Measurements from ENCODE around the gene RPL5. TPM values are rescaled to one million over a fixed set of nuclear protein-coding genes. Genes with fewer than 3 reads are reported as not detected.

Gene RPL5
- total RNA-seq (2021; fragmentation: NEBNext Ultra II Directional; extraction: Animal tissue kit (Norgen Biotek cat#: 25700)): 1,464 and 1,506 TPM in 2 replicates
- 945 and 2,034 TPM in 2 replicates for polyA plus RNA-seq (2011; rRNA removed)
- polyA plus RNA-seq (2011; cell fraction: cytosol; rRNA removed): 2,075 TPM
- polyA plus RNA-seq (2011; cell fraction: nucleus; rRNA removed): 1,548 TPM
- 2,228 to 3,798 TPM (median 2,465 TPM) in 4 replicates for polyA plus RNA-seq (2012, experiment 1 of 2)
- 744 TPM for polyA plus RNA-seq (2012, experiment 2 of 2)
- polyA plus RNA-seq (2013, experiment 1 of 2): 5,108 TPM
- 4,994 TPM for polyA plus RNA-seq (2013, experiment 2 of 2)
- polyA minus RNA-seq (2011; rRNA and poly(A)+ RNA removed): 1,367 and 1,617 TPM in 2 replicates
- polyA minus RNA-seq (2011; cell fraction: cytosol; rRNA and poly(A)+ RNA removed): 467 TPM
- 1,625 TPM for polyA minus RNA-seq (2011; cell fraction: nucleus; rRNA and poly(A)+ RNA removed)
- long read RNA-seq, experiment 1, transcript RPL5-210 (7 exons, 896 nt): minor isoform, 7 of 1,089 reads
- long read RNA-seq, experiment 1, transcript RPL5-208 (8 exons, 1,085 nt): major isoform, 773 of 1,089 reads
- long read RNA-seq, experiment 1, transcript RPL5-207 (2 exons, 271 nt): minor isoform, 8 of 1,089 reads
- long read RNA-seq, experiment 1, transcript RPL5-205 (3 exons, 1,210 nt): minor isoform, 87 of 1,089 reads
- long read RNA-seq, experiment 1, partial matches to known transcripts: 175 of 1,089 reads
- long read RNA-seq, experiment 1, other reads (novel, unspliced or antisense): 38 of 1,089 reads
- long read RNA-seq, experiment 2, transcript RPL5-208 (8 exons, 1,085 nt): major isoform, 3,917 of 4,320 reads
- long read RNA-seq, experiment 2, transcript RPL5-210 (7 exons, 896 nt): minor isoform, 29 of 4,320 reads
- long read RNA-seq, experiment 2, partial matches to known transcripts: 285 of 4,320 reads
- long read RNA-seq, experiment 2, other reads (novel, unspliced or antisense): 88 of 4,320 reads

GRCh38 chr1:92831762-92832536, at the start of gene RPL5:
Gene RPL5 (plus strand): TSS chr1:92832040. CDS start chr1:92832115, 75 bp downstream.
- Histone ChIP-seq H3K4me2 (ENCODE audit: insufficient read depth in 1 of 2, low read depth in 2 of 2, low read length in 2 of 2) (peak within 1 kb of the TSS; percentile 71 to 77), H2BK120ac (replicated peaks; ENCODE audit: low read depth, low read length) (no peak within 1 kb of the TSS), H2BK20ac (ENCODE audit: low read length) (no peak within 1 kb of the TSS), H3K4me1 (replicated peaks in 1 of 4; ENCODE audit: control insufficient read depth in 3 of 4, insufficient read depth in 4 of 4, low read length in 3 of 4) (peaks cover 0 to 6% (median 3%) of the 10 kb centered on the region in 4 experiments; a peak in 4 of 7 replicates), H3K18ac (ENCODE audit: extremely low read depth, low read length) (peak within 1 kb of the TSS; percentile 95), H3K23ac (ENCODE audit: insufficient read length) (no peak within 1 kb of the TSS), H4K20me1 (replicated peaks in 1 of 2; ENCODE audit: control insufficient read depth in 1 of 2, insufficient read depth in 2 of 2, low read length in 2 of 2) (peaks cover 16 to 17% of the 10 kb centered on the region in 2 experiments), H3K4me3 (ENCODE audit: extremely low read depth in 1 of 4, insufficient read depth in 2 of 4, low read depth in 3 of 4, low read length in 4 of 4) (peak within 1 kb of the TSS; percentile 98 to 100 (median 100)), H3K4ac (replicated peaks; ENCODE audit: insufficient read length, low read depth, low read length) (peak within 1 kb of the TSS; percentile 69), H3K14ac (ENCODE audit: insufficient read length) (peak within 1 kb of the TSS; percentile 34), H3K27me3 (replicated peaks in 1 of 4; ENCODE audit: control insufficient read depth in 3 of 4, extremely low read depth in 1 of 4, insufficient read depth in 3 of 4, low read length in 3 of 4) (no peaks in the 10 kb centered on the region; a peak in 1 of 7 replicates), H3K79me2 (ENCODE audit: control insufficient read depth in 1 of 2, insufficient read depth in 2 of 2, low read length in 2 of 2) (peaks cover 33 to 51% of the 10 kb centered on the region in 2 experiments), H2BK15ac (ENCODE audit: low read length) (peak within 1 kb of the TSS; percentile 92; the same call in 1 of the 2 replicates), H3K79me1 (ENCODE audit: low read depth, low read length) (no peaks in the 10 kb centered on the region; the same call in 1 of the 2 replicates), H2BK5ac (ENCODE audit: low read depth, low read length) (peak within 1 kb of the TSS; percentile 99), H4K5ac (ENCODE audit: insufficient read length, low read depth, low read length) (peak within 1 kb of the TSS; percentile 96), H2AFZ (ENCODE audit: low read length) (peak within 1 kb of the TSS; percentile 52), H3K23me2 (ENCODE audit: low read depth, low read length) (peaks cover 5% of the 10 kb centered on the region), H4K91ac (replicated peaks; ENCODE audit: insufficient read length, low read length) (peak within 1 kb of the TSS; percentile 98), H3K9ac (replicated peaks in 1 of 4; ENCODE audit: extremely low read depth in 1 of 4, low read depth in 3 of 4, low read length in 3 of 4) (peak within 1 kb of the TSS; percentile 97 to 99 (median 99)), H2AK5ac (ENCODE audit: low read depth, low read length) (peak within 1 kb of the TSS; percentile 45; the same call in 1 of the 2 replicates), H3K27ac (ENCODE audit: low read depth, low read length) (peak within 1 kb of the TSS; percentile 99), H4K8ac (ENCODE audit: extremely low read depth, insufficient read depth, low read length) (peak within 1 kb of the TSS; percentile 100), H3K9me3 (ENCODE audit: insufficient read depth in 2 of 2, low read depth in 1 of 2, low read length in 1 of 2) (no peaks in the 10 kb centered on the region), H3K56ac (replicated peaks; ENCODE audit: insufficient read length, low read depth, low read length) (peak within 1 kb of the TSS; percentile 85), H2BK12ac (ENCODE audit: low read depth, low read length) (peak within 1 kb of the TSS; percentile 83), H3K36me3 (ENCODE audit: control insufficient read depth in 2 of 4, insufficient read depth in 4 of 4, low read length in 3 of 4) (peaks cover 20 to 41% (median 31%) of the 10 kb centered on the region in 4 experiments)
- 2% methylated on average over 57 of the region's 57 CpGs; no CpG with 5 or more reads in 1 of the 2 experiments for WGBS, 2 experiments (ENCODE audit: extremely low coverage in 1 of 2, insufficient coverage in 1 of 2, insufficient read length in 1 of 2, insufficient replicate concordance in 2 of 2, low coverage in 1 of 2, low lambda C conversion rate in 2 of 2, missing lambda C conversion rate in 1 of 2)
- ChIA-PET POLR2A (ENCODE audit: partially characterized antibody) (interaction anchor here (0.6 to 3.0 kb wide), 61 partner anchors 9 to 1550 kb away, joined by 3 to 72 read pairs (median 5); partner anchors contain the start of genes BCAR3, DIPK1A, EVI5 and MTF2), CTCF (ENCODE audit: partially characterized antibody) (interaction anchor here (0.6 to 3.5 kb wide), 32 partner anchors 8 to 642 kb away, joined by 3 to 42 read pairs (median 4); partner anchors contain the start of gene EVI5)
- DNase-seq (ENCODE audit: low read depth in 1 of 2, low spot score in 2 of 2) (peak; percentile 95 to 99), FAIRE-seq (no peak)
- TF ChIP-seq ATF2 (IDR thresholded peaks at IDR 0.05; ENCODE audit: low read length): peak; percentile 79
- peak; percentile 99 for TF ChIP-seq TAF7 (optimal IDR thresholded peaks at IDR 0.05; ENCODE audit: borderline replicate concordance, low read depth, low read length)
- no peak for TF ChIP-seq SIX5 (IDR thresholded peaks at IDR 0.05; ENCODE audit: low read depth, low read length)
- TF ChIP-seq MAX (IDR thresholded peaks at IDR 0.05): peak; percentile 98
